HG03108 (cell line): ENCODE results near the gene MGAT4B.

Source experiments
- ATAC-seq: cut with Tn5 transposase; IDR thresholded peaks from one replicate; pipeline ENCODE4 v1.9.1; 2021; ENCODE audit warnings: moderate library complexity; ENCODE audit not compliant: unreplicated experiment

MGAT4B gene

GRCh38 chr5:179773686-179774040 is 33.0 kb downstream of the MGAT4B start:
- ATAC-seq: no peak

- no peak for ATAC-seq
Measured at GRCh38 chr5:179772351-179772750, 34.3 kb downstream of the MGAT4B start.

GRCh38 chr5:179771311-179771895 is 35.3 kb downstream of the MGAT4B start:
- ATAC-seq: no peak

- no peak for ATAC-seq
Measured at GRCh38 chr5:179769796-179770195, 36.9 kb downstream of the MGAT4B start.

GRCh38 chr5:179769271-179769670 is 37.4 kb downstream of the MGAT4B start:
- ATAC-seq: no peak

GRCh38 chr5:179768326-179769085 is 38.2 kb downstream of the MGAT4B start:
- ATAC-seq: no peak

- ATAC-seq: no peak
Measured at GRCh38 chr5:179767496-179768100, 39.1 kb downstream of the MGAT4B start.

GRCh38 chr5:179766726-179767455 is 39.8 kb downstream of the MGAT4B start:
- no peak for ATAC-seq

- no peak for ATAC-seq
Measured at GRCh38 chr5:179766021-179766725, 40.5 kb downstream of the MGAT4B start.

- no peak for ATAC-seq
Measured at GRCh38 chr5:179765400-179765799, 41.3 kb downstream of the MGAT4B start.

GRCh38 chr5:179764056-179764455 is 42.6 kb downstream of the MGAT4B start:
- ATAC-seq: no peak

GRCh38 chr5:179763215-179763945 is 43.3 kb downstream of the MGAT4B start:
- ATAC-seq: peak; percentile 52

GRCh38 chr5:179762781-179763176 is 43.9 kb downstream of the MGAT4B start:
- no peak for ATAC-seq

- ATAC-seq: no peak
Measured at GRCh38 chr5:179762079-179762780, 44.4 kb downstream of the MGAT4B start.

- ATAC-seq: peak; percentile 40
Measured at GRCh38 chr5:179759581-179760551, 46.8 kb downstream of the MGAT4B start.

GRCh38 chr5:179758955-179759354 is 47.7 kb downstream of the MGAT4B start:
- ATAC-seq: no peak

- no peak for ATAC-seq
Measured at GRCh38 chr5:179755022-179755421, 51.6 kb downstream of the MGAT4B start.

GRCh38 chr5:179753971-179754370 is 52.7 kb downstream of the MGAT4B start:
- no peak for ATAC-seq
